H1 (cell line): ENCODE results near the gene ACSL4. TPM values are rescaled to one million over a fixed set of nuclear protein-coding genes. Genes with fewer than 3 reads are reported as not detected.
A peak's percentile ranks its signal among the peaks of the same experiment; 100 is the strongest.

Experiments used
- CTCF ChIA-PET: fragments of 300-600 bp; sonication (Branson Sonifier 250); formaldehyde crosslinking; loops from one replicate; lab custom pipeline; 2021; ENCODE audit not compliant: partially characterized antibody; lab: Charles Lee
- POLR2A ChIA-PET: fragments of 300-600 bp; sonication (Branson Sonifier 250); formaldehyde crosslinking; loops from one replicate; lab custom pipeline; 2021; ENCODE audit warnings: inconsistent platforms; ENCODE audit not compliant: partially characterized antibody; lab: Charles Lee
- DNase-seq, 2 experiments: peaks; one replicate each; pipeline versions ENCODE4 v3.0.0 to v3.0.0-alpha.2; 2010 to 2022; ENCODE audit warnings: low spot score in 2 of 2, low read depth in 1 of 2, mixed read lengths in 1 of 2
- FAIRE-seq: peaks from 2 replicates; lab custom pipeline; 2011; peaks lifted over from hg19 to GRCh38; lab: Jason Lieb, UNC
- H2AFZ ChIP-seq: 2 replicates; pipeline ENCODE4 v1.8.1; 2012; ENCODE audit warnings: low read length, inconsistent platforms
- H2AK5ac ChIP-seq: 2 replicates; pipeline ENCODE4 v1.6.1; 2013; ENCODE audit warnings: low read depth, low read length
- H2BK120ac ChIP-seq: replicated peaks from 2 replicates; pipeline ENCODE3; 2013; ENCODE audit warnings: low read depth, low read length, inconsistent platforms
- H2BK12ac ChIP-seq: 2 replicates; pipeline ENCODE4 v1.6.1; 2013; ENCODE audit warnings: low read depth, low read length
- H2BK15ac ChIP-seq: 2 replicates; pipeline ENCODE4 v1.6.1; 2013; ENCODE audit warnings: low read length
- H2BK20ac ChIP-seq: 2 replicates; pipeline ENCODE4 v1.6.1; 2013; ENCODE audit warnings: low read length
- H2BK5ac ChIP-seq: 2 replicates; pipeline ENCODE4 v1.6.1; 2013; ENCODE audit warnings: low read depth, low read length
- H3K14ac ChIP-seq: 2 replicates; pipeline ENCODE4 v1.6.1; 2013; ENCODE audit warnings: inconsistent platforms; ENCODE audit not compliant: insufficient read length
- H3K18ac ChIP-seq: 2 replicates; pipeline ENCODE4 v1.6.1; 2013; ENCODE audit warnings: low read length; ENCODE audit errors: extremely low read depth
- H3K23ac ChIP-seq: 2 replicates; pipeline ENCODE4 v1.6.1; 2013; ENCODE audit warnings: inconsistent platforms; ENCODE audit not compliant: insufficient read length
- H3K23me2 ChIP-seq: 2 replicates; pipeline ENCODE4 v1.6.1; 2013; ENCODE audit warnings: low read depth, low read length
- H3K27ac ChIP-seq: 2 replicates; pipeline ENCODE4 v1.6.1; 2011; ENCODE audit warnings: low read depth, low read length, inconsistent platforms
- H3K27me3 ChIP-seq, 4 experiments: replicated peaks in 1 of 4; 1 replicate in 1 of 4; 2 replicates in 3 of 4; pipeline versions ENCODE4 v1.6.1 to v1.8.1; 2011 to 2013; ENCODE audit warnings: low read length in 3 of 4, mild to moderate bottlenecking in 3 of 4, inconsistent platforms in 2 of 4, mixed read lengths in 2 of 4, moderate library complexity in 1 of 4; ENCODE audit not compliant: control insufficient read depth in 3 of 4, insufficient read depth in 3 of 4; ENCODE audit errors: extremely low read depth in 1 of 4
- H3K36me3 ChIP-seq, 4 experiments: 2 replicates each; pipeline versions ENCODE4 v1.6.1 to v1.8.1; 2011 to 2013; ENCODE audit warnings: mild to moderate bottlenecking in 4 of 4, low read length in 3 of 4, moderate library complexity in 2 of 4, control low read depth in 1 of 4, inconsistent platforms in 1 of 4; ENCODE audit not compliant: insufficient read depth in 4 of 4, control insufficient read depth in 2 of 4
- H3K4ac ChIP-seq: replicated peaks from 2 replicates; pipeline ENCODE3; 2013; ENCODE audit warnings: low read length, low read depth, mixed read lengths, inconsistent platforms; ENCODE audit not compliant: insufficient read length
- H3K4me1 ChIP-seq, 4 experiments: replicated peaks in 1 of 4; 1 replicate in 1 of 4; 2 replicates in 3 of 4; pipeline versions ENCODE4 v1.6.1 to v1.8.1; 2011 to 2013; ENCODE audit warnings: low read length in 3 of 4, inconsistent platforms in 2 of 4, mixed read lengths in 1 of 4; ENCODE audit not compliant: insufficient read depth in 4 of 4, control insufficient read depth in 3 of 4
- H3K4me2 ChIP-seq, 2 experiments: 2 replicates each; pipeline versions ENCODE4 v1.6.1 to v1.8.1; 2011 to 2013; ENCODE audit warnings: low read depth in 2 of 2, low read length in 2 of 2, control low read depth in 1 of 2, inconsistent platforms in 1 of 2, mild to moderate bottlenecking in 1 of 2; ENCODE audit not compliant: insufficient read depth in 1 of 2
- H3K4me3 ChIP-seq, 4 experiments: fragments of 200-600, 300-600 bp in 1 of 4; sonication (generic), shearing (Covaris generic), sonication (Bioruptor Twin) in 1 of 4; 2 replicates each; pipeline versions ENCODE4 v1.5.1 to v1.8.1; 2011 to 2016; ENCODE audit warnings: low read length in 4 of 4, low read depth in 3 of 4, control low read depth in 2 of 4, inconsistent platforms in 2 of 4, mild to moderate bottlenecking in 2 of 4, mixed read lengths in 1 of 4, moderate library complexity in 1 of 4; ENCODE audit not compliant: insufficient read depth in 2 of 4; ENCODE audit errors: extremely low read depth in 1 of 4
- H3K56ac ChIP-seq: replicated peaks from 2 replicates; pipeline ENCODE3; 2013; ENCODE audit warnings: low read depth, mild to moderate bottlenecking, mixed read lengths, low read length, inconsistent platforms; ENCODE audit not compliant: insufficient read length
- H3K79me1 ChIP-seq: 2 replicates; pipeline ENCODE4 v1.6.1; 2013; ENCODE audit warnings: low read depth, low read length, control low read depth
- H3K79me2 ChIP-seq, 2 experiments: 2 replicates each; pipeline versions ENCODE4 v1.6.1 to v1.8.1; 2012 to 2013; ENCODE audit warnings: low read length in 2 of 2, mild to moderate bottlenecking in 2 of 2, inconsistent platforms in 1 of 2; ENCODE audit not compliant: insufficient read depth in 2 of 2, control insufficient read depth in 1 of 2
- H3K9ac ChIP-seq, 4 experiments: replicated peaks in 1 of 4; 1 replicate in 1 of 4; 2 replicates in 3 of 4; pipeline versions ENCODE4 v1.6.1 to v1.8.1; 2011 to 2013; ENCODE audit warnings: low read depth in 3 of 4, low read length in 3 of 4, control low read depth in 2 of 4, mild to moderate bottlenecking in 2 of 4, moderate library complexity in 2 of 4, inconsistent platforms in 1 of 4; ENCODE audit errors: extremely low read depth in 1 of 4
- H3K9me3 ChIP-seq, 2 experiments: 2 replicates each; pipeline versions ENCODE4 v1.6.1 to v1.8.1; 2012 to 2013; ENCODE audit warnings: mild to moderate bottlenecking in 2 of 2, moderate library complexity in 2 of 2, control low read depth in 1 of 2, inconsistent platforms in 1 of 2, low read depth in 1 of 2, low read length in 1 of 2, mixed read lengths in 1 of 2; ENCODE audit not compliant: insufficient read depth in 2 of 2
- H4K20me1 ChIP-seq, 2 experiments: replicated peaks in 1 of 2; 2 replicates each; pipeline versions ENCODE3 to v1.8.1; 2011 to 2013; ENCODE audit warnings: inconsistent platforms in 2 of 2, low read length in 2 of 2, mild to moderate bottlenecking in 1 of 2; ENCODE audit not compliant: insufficient read depth in 2 of 2, control insufficient read depth in 1 of 2
- H4K5ac ChIP-seq: 2 replicates; pipeline ENCODE4 v1.6.1; 2013; ENCODE audit warnings: low read length, low read depth, mixed read lengths, inconsistent platforms; ENCODE audit not compliant: insufficient read length
- H4K8ac ChIP-seq: 2 replicates; pipeline ENCODE4 v1.8.0; 2013; ENCODE audit warnings: mild to moderate bottlenecking, moderate library complexity, low read length, inconsistent platforms; ENCODE audit not compliant: insufficient read depth; ENCODE audit errors: extremely low read depth
- H4K91ac ChIP-seq: replicated peaks from 2 replicates; pipeline ENCODE3; 2013; ENCODE audit warnings: low read length, mixed read lengths, inconsistent platforms; ENCODE audit not compliant: insufficient read length
- EZH2 ChIP-seq: fragments of 200-600 bp; sonication (generic); IDR thresholded peaks from 2 replicates; pipeline ENCODE4 v1.7.1; 2012; ENCODE audit warnings: low read depth, mild to moderate bottlenecking, moderate library complexity, low read length, inconsistent platforms; ENCODE audit not compliant: severe bottlenecking
- KDM4A ChIP-seq: IDR thresholded peaks from one replicate; pipeline ENCODE4 v1.7.1; 2012; ENCODE audit warnings: low read depth, mild to moderate bottlenecking, moderate library complexity, low read length, inconsistent platforms; ENCODE audit not compliant: severe bottlenecking
- POLR2A ChIP-seq, 2 experiments: IDR thresholded peaks; 1 replicate in 1 of 2; 2 replicates in 1 of 2; pipeline ENCODE4 v1.6.1; 2011; ENCODE audit warnings: low read depth in 2 of 2, low read length in 2 of 2, mild to moderate bottlenecking in 2 of 2; ENCODE audit errors: control extremely low read depth in 1 of 2
- RAD21 ChIP-seq, 2 experiments: IDR thresholded peaks in 1 of 2; conservative IDR thresholded peaks in 1 of 2; 2 replicates each; pipeline ENCODE4 v1.6.1; 2011; ENCODE audit warnings: low read depth in 2 of 2, low read length in 2 of 2, improper control_type of control experiment in 1 of 2, inconsistent platforms in 1 of 2, mild to moderate bottlenecking in 1 of 2, moderate library complexity in 1 of 2
- RBBP5 ChIP-seq: IDR thresholded peaks from 2 replicates; pipeline ENCODE4 v1.7.1; 2012; ENCODE audit warnings: low read depth, mild to moderate bottlenecking, inconsistent platforms, low read length, moderate library complexity, borderline replicate concordance
- TAF1 ChIP-seq: IDR thresholded peaks from 2 replicates; pipeline ENCODE4 v1.6.1; 2011; ENCODE audit warnings: mild to moderate bottlenecking, low read depth, low read length
- TBP ChIP-seq: IDR thresholded peaks from 2 replicates; pipeline ENCODE4 v1.6.1; 2011; ENCODE audit warnings: low read depth, low read length, improper control_type of control experiment
- TEAD4 ChIP-seq: IDR thresholded peaks from 2 replicates; pipeline ENCODE4 v1.6.1; 2012; ENCODE audit warnings: low read depth, low read length, inconsistent platforms, mixed read lengths
- WGBS, 2 experiments: shearing (Covaris generic) in 1 of 2; methylation state at CpG; one replicate each; pipeline versions ENCODE4 v1.1.6 to v1.1.7; 2013 to 2015; ENCODE audit warnings: low lambda C conversion rate in 2 of 2, mixed read lengths in 2 of 2, inconsistent platforms in 1 of 2, low coverage in 1 of 2, missing lambda C conversion rate in 1 of 2; ENCODE audit not compliant: insufficient replicate concordance in 2 of 2, insufficient coverage in 1 of 2, insufficient read length in 1 of 2; ENCODE audit errors: extremely low coverage in 1 of 2, missing lambda C conversion rate in 1 of 2; 5-methylcytosine and 5-hydroxymethylcytosine counted together
- polyA plus RNA-seq, 7 experiments: library from polyadenylated mRNA; depleted of rRNA in 3 of 7; stranded (reverse) in 5 of 7; unstranded in 2 of 7; fragments of >200 nt in 5 of 7; fragments of 200-250 nt in 2 of 7; gene quantifications; 1 replicate in 5 of 7; 2 replicates in 1 of 7; 4 replicates in 1 of 7; pipeline versions ENCODE4 v1.2.1 to v1.2.3, GENCODE V29; 2011 to 2013; ENCODE audit warnings: missing spikeins in 2 of 7, mixed read lengths in 2 of 7
- total RNA-seq: library from RNA; stranded (reverse); fragmentation: NEBNext Ultra II Directional; extraction: Animal tissue kit (Norgen Biotek cat#: 25700); gene quantifications from 2 replicates; pipeline ENCODE4 v1.2.1, GENCODE V29; 2021
- TF ChIP-seq, protein P1 (sequence below): IDR thresholded peaks from 2 replicates; pipeline ENCODE4 v1.6.1; 2012; ENCODE audit warnings: inconsistent platforms

The ACSL4 gene
- total and polyA plus RNA-seq, 2 of the 8 experiments (the other 6 are each of a cell fraction or from before 2014, with no cell fraction given): 11.3 to 47.0 TPM

DNA sequence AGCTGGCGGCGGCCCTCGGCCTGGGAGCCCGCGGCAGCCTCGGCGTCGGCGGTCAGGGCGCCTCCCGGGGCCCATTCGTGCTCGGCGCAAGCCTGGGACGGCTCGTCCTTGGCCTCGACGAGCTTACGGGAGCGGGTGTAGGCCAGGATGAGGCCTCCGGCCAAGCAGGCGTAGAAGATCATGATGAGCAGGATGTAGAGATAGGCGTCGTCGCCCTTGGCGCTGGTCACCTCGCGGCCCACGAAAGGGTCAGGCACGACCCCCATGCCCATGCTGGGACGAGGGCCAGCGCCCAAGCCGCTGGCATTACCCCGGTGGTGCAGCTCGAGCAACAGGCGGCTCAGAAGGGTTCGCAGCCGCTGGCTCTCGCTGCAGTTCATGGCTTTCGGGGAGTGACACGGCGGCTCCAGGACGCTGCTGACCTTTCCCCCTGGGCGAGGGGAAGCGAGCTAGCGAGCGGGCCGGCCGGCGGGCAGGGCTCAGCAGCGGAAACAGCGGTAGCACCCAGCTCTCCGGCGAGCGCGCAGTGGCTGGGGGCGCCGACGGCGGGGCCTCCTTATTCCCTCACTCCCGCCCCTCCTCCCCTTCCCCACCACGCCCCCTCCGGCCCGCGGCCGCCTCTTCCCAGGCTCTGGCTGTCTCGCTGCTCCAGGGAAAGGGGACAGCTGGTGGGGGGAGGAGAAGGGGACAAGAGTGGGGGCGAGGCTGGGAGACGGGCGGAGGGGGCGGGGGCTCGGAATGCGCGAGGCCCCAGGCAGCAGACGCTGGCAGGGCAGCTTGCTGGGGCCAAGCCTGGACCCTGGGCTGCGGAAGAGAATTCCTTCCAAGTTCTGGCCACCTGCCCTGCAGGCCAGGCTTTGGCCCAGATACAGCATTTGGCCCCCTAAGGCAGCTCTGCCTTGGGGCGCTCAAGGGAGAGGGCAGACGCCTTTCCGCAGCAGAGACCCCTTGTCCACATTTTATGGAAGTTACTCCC lies 108.1 kb downstream of the ACSL4 start, which contains the start of gene KCNE5:
TSS of gene KCNE5 (minus strand) at position 532 of the 976 bp plus-strand sequence. CDS start at position 380, 152 bp downstream.
- Histone ChIP-seq H4K5ac (no peak within 1 kb of the TSS), H3K4me1 (peaks cover 0 to 8% (median 0%) of the 10 kb centered on the region in 4 experiments; a peak in 1 of 7 replicates), H3K27me3 (peaks cover 0 to 7% (median 5%) of the 10 kb centered on the region in 4 experiments; a peak in 5 of 7 replicates), H3K18ac (no peak within 1 kb of the TSS; the same call in 1 of the 2 replicates), H3K27ac (no peak within 1 kb of the TSS), H3K9ac (no peak within 1 kb of the TSS), H3K4ac (no peak within 1 kb of the TSS), H2AK5ac (no peak within 1 kb of the TSS), H3K23ac (no peak within 1 kb of the TSS), H2BK20ac (no peak within 1 kb of the TSS; the same call in 1 of the 2 replicates), H2BK15ac (no peak within 1 kb of the TSS), H3K36me3 (no peaks in the 10 kb centered on the region), H2BK120ac (no peak within 1 kb of the TSS), H2BK12ac (no peak within 1 kb of the TSS), H3K4me3 (peak within 1 kb of the TSS in 3 of 4 experiments; percentile 14 to 56 (median 24); a peak in 7 of 8 replicates), H4K8ac (peak within 1 kb of the TSS; percentile 51; the same call in 1 of the 2 replicates), H3K4me2 (peak within 1 kb of the TSS; percentile 59 to 61), H3K79me1 (no peaks in the 10 kb centered on the region), H3K79me2 (no peaks in the 10 kb centered on the region), H2BK5ac (no peak within 1 kb of the TSS; the same call in 1 of the 2 replicates), H3K23me2 (peaks cover 4% of the 10 kb centered on the region; the same call in 1 of the 2 replicates), H2AFZ (peak within 1 kb of the TSS; percentile 39; the same call in 1 of the 2 replicates), H4K91ac (no peak within 1 kb of the TSS), H3K14ac (no peak within 1 kb of the TSS), H3K9me3 (no peaks in the 10 kb centered on the region), H4K20me1 (no peaks in the 10 kb centered on the region), H3K56ac (no peak within 1 kb of the TSS)
- WGBS, 2 experiments: 25% methylated on average over 20 of the region's 79 CpGs; no CpG with 5 or more reads in 1 of the 2 experiments
- POLR2A ChIA-PET: interaction anchor here (1.5 to 1.7 kb wide), 3 partner anchors 10 to 88 kb away, joined by 3 to 5 read pairs (median 4); partner anchors contain the start of gene NXT2
- DNase-seq (peak in 1 of 2 experiments; percentile 63), FAIRE-seq (no peak)
- CTCF ChIA-PET: interaction anchor here (0.6 to 3.1 kb wide), 6 partner anchors 9 to 340 kb away, joined by 3 to 12 read pairs (median 6); no protein-coding TSS in a partner anchor
- TF ChIP-seq POLR2A (IDR thresholded peaks at IDR 0.05; ENCODE audit: control extremely low read depth in 1 of 2, low read depth in 2 of 2, low read length in 2 of 2): peak in 1 of 2 experiments; percentile 61; a peak in 2 of 3 replicates
- no peak for TF ChIP-seq EZH2
- TF ChIP-seq, protein P1, sequence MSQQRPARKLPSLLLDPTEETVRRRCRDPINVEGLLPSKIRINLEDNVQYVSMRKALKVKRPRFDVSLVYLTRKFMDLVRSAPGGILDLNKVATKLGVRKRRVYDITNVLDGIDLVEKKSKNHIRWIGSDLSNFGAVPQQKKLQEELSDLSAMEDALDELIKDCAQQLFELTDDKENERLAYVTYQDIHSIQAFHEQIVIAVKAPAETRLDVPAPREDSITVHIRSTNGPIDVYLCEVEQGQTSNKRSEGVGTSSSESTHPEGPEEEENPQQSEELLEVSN: peak; percentile 61
- 0 out of 2 replicates have a peak, but pooled peaks have one; percentile 7 for TF ChIP-seq TEAD4
- no peak for TF ChIP-seq RAD21 (IDR thresholded peaks at IDR 0.05 in 1 of 2, conservative IDR thresholded peaks at IDR 0.05 in 1 of 2; ENCODE audit: low read depth in 2 of 2, low read length in 2 of 2)
- TF ChIP-seq TAF1: peak; percentile 55; the same call in 1 of the 2 replicates
- TF ChIP-seq TBP: peak; percentile 32; the same call in 1 of the 2 replicates
- peak; percentile 38 for TF ChIP-seq KDM4A
- 0 out of 2 replicates have a peak, but pooled peaks have one; percentile 28 for TF ChIP-seq RBBP5
